Measurements from ENCODE around the gene C4orf50.
A peak's percentile ranks its signal among the peaks of the same experiment; 100 is the strongest.
"Not testable (repeated sequence)": the region's sequence is repeated elsewhere in the genome, so short reads cannot be mapped to it uniquely, and the experiment has no call there.

The C4orf50 gene

DNA sequence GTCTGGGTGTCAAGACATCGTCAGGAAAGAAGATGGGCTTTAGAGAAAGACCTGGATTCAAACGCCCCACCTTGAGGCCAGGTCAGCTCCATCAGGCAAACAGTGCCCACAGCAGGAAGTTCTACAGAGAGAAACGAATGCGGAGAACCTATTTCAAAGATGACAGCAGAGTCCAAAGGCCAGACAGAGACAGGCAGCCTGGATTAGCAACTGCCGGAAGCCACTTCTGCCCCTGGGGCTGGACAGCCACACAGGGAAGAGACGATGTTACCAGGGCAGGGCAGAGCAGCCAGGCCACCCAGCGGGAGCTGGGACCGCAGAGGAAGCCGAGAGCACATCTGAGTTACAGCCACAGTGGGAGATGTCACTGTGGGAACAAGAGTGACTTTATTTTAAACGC lies 1.2 kb downstream of the C4orf50 start:
- no peak for DNase-seq (ENCODE audit: low read depth in 3 of 3)

DNA sequence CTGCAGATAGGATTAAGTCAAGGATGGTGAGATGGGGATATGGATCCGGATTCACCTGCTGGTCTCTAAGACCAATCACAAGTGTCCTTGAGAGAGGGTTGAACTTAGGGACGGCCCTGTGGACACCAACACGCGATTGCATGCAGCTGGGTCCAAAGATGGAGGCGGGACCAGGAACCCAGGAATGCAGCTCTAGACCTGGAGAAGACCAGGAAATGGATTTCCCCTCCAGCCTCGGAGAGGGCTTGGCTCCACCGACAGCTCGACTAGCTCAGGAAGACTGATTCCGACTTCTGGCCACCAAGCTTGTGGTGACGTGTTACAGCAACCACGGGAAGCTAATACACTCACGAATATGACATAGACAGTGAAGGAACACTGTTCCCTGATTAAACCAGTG lies 4.7 kb downstream of the C4orf50 start:
- DNase-seq (ENCODE audit: low read depth in 3 of 3) = no peak

DNA sequence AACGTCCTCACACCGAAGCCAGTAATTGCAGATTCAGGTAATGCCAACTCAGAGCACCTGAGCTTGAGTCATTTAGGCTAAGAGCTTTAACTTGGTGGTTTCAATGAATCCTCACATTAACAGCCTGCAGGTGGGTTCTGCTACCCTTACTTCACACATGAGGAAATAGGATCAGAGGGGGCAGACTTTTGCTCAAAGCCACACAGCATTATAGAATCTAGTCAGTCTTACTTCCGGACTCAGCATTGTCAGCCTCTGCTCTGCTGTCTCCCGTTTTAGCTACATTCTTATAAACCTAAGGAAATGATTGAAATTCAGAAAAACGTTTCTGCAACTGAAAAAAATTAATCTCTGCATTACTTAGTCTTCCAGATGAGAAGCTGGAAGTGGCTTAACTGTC lies 6.0 kb downstream of the C4orf50 start:
- DNase-seq (ENCODE audit: low read depth in 3 of 3) = no peak

DNA sequence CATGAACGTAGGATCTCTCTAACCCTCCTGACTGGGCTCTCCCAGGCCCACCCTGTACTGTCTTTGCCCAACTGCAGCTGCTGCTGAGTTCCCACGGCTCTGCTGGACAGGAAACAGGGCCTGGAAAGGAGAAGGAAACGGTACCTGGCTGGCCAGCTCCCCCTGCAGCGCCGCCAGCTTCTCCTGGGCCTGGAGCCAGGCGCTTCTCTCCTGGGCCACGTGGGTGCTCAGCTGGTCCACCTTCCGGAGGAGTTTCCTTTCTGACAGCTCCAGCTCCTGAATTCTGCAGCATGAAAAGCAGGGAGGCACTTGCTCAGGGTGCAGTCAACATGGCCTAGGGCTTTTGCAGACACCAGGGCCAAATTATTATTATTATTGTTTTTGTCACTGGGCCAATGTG lies 6.5 kb downstream of the C4orf50 start:
- no peak for DNase-seq (ENCODE audit: low read depth in 3 of 3)

DNA sequence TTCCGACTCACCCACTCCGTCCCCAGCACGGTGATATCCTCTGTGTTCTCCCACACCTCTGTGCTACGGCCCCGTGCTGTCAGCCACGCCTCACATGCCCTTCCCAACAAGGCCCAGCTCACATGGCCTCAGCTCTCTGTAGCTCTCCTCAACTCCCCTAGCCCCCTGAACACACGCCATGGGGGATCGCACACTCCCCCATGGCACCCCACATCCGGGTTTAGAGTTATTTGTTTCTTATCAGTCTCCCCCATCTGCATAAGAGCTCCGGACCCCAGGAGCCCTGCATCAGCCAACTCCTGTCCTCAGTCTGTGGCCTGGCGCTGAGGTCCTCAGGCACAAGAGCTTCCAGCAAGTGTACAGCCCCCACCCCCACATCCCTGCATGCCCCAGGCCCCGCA lies 7.0 kb downstream of the C4orf50 start:
- DNase-seq (ENCODE audit: low read depth in 3 of 3) = no peak

DNA sequence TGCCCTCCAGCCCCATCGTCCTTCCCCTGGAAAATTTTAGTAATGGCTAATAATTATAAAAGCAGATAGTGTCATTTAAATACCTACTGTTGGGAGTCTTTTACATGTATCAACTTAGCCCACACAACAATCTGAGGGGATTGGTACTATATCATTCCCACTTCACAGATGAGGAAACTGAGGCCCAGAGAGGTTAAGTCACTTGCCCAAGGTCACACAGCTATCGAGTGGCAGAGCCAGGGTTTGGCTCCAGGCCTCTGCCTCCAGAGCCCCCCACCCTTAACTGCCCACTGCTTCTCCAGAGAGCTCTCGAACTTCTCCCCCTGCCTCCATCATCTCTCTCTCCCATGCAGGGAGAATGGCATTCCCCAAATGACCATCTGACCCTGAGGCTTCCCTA lies 7.4 kb downstream of the C4orf50 start:
- DNase-seq (ENCODE audit: low read depth in 3 of 3) = no peak

DNA sequence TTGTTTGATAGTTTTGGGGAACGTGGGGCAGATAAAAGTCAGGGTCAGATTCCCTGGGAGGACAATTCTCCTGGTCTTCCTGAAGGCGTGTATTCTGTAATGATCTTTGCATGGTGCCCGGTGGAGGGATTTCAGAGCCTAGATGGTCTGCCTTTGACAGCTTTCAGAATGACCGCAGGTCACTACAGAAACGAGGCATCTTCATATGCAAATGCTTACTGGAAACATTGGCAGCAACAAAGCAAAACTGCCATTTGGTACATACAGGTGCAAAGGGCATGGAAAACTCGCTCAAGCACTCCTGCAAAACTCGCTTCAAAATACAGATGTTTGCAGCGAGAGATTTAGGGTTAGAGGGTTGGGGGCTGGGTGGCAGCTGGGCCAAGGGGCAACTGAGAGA lies 8.8 kb downstream of the C4orf50 start:
- no peak for DNase-seq (ENCODE audit: low read depth in 3 of 3)

DNA sequence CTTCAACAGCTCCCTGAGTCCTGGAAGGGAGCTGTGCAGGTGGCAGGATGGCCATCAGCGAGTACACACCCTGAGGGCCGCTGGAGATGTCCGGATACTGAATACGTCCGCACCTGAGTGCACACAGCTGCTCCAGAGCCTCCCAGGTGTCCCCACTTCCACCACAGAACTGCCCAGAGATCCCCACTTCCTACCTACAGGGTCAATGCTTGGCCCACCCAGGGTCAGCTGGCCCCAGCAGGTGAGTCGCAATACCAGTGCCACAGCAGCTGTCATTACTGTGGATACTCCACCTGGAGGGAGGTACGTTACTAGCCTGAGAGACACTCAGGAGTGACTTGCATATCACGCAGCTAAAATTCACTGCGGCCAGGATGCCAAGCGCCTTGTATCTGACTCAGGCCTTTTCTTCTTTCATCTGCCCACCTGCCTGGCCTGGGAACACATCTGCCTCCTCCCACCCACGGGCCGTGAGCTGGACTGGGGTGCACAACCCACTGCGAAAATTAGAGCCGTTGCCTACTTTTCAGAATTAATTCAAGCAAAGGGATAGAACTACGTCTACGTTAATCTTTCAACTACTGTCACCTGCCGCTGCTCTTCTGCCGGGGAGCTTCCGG lies 9.4 kb downstream of the C4orf50 start:
- DNase-seq (ENCODE audit: low read depth in 3 of 3) = no peak

DNA sequence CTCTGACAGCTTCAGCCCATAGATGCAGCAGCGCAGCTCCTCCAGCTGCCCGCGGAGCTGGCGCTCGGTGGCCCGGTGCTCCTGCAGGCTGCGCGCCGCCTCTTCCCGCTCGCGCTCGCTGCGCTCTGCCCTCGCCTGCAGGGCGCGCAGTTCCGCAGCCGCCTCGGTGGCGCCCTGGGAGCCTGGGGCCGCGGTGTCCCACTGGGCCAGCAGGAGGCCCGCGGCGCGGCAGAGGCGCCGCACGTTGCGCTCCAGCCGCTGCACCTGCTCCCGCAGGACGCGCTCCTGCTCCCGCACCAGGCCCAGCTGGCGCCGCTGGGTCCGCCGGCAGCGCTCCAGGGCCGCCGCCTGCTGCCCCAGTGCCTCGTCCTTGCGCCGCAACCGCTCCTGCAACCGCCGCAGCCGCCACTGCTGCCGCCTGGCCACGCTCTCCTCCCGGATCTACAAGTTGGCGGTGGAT lies 10.1 kb downstream of the C4orf50 start:
- DNase-seq (ENCODE audit: low read depth in 3 of 3) = no peak

DNA sequence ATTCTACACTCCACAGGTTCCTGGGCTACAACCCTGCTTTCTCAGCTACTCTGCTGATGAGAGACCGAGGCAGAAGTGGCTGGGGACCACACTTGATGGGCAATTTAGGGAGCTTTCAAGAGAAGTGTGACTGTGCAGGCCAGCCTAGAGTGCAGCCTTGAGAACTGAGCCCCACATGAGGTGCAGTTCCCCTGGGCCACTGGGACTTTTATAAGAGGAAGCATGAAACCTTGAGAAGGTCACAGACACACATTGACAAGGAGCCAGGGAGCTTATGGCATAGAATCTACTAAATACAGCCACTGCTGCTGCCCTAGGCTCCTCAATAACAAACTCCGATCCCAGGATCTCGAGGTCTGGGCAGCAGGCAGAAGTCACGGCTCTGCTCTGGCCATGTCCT lies 13.1 kb downstream of the C4orf50 start:
- DNase-seq (ENCODE audit: low read depth in 3 of 3) = no peak

DNA sequence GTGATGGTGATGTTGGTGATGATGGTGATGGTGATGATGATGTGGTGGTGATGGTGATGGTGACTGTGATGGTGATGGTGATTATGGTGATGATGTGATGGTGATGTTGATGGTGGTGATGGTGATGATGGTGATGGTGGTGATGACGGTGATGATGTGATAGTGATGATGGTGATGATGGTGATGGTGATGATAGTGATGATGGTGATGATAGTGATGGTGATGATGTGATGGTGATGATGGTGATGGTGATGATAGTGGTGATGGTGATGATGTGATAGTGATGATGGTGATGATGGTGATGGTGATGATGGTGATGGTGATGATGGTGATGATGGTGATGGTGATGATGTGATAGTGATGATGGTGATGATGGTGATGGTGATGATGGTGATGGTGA lies 14.7 kb downstream of the C4orf50 start:
- not testable (repeated sequence) for DNase-seq (ENCODE audit: low read depth in 3 of 3)

DNA sequence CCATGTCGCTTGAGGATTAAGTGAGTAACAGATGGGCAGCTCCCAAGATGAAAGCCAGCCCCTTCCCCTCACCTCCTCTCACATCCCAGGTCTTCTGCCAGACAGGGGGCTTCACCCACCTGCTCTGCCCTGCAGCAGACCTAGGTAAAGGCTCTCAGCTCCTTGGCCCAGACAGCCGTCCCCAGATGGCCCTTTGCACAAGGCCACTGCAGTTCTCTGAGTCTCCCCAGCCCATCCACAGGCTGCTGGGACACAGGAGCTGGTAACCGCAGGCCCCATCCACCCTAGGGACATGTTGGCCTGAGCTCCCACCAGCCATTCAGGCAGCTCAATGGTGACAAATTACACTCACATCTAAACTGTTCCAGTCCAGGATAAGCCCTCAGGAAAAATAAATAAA lies 15.3 kb downstream of the C4orf50 start:
- no peak for DNase-seq (ENCODE audit: low read depth in 3 of 3)

DNA sequence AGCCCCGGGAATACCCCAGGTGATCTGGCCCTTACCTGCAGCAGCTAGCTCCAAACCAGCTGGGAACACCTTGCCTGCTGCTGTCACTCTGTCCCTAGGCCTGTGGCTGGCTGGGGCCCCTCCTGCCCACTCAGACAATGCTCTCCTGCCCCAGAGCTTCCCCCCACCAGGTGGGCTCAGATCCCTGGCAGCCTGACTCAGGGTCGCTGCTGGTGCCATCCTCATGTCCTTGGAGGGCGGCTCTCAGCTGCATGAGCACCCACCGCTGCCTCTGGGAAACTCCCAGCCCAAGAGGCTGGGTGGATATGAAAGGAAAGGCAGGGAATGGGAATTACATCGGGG lies 15.8 kb downstream of the C4orf50 start:
- no peak for DNase-seq (ENCODE audit: low read depth in 3 of 3)

DNA sequence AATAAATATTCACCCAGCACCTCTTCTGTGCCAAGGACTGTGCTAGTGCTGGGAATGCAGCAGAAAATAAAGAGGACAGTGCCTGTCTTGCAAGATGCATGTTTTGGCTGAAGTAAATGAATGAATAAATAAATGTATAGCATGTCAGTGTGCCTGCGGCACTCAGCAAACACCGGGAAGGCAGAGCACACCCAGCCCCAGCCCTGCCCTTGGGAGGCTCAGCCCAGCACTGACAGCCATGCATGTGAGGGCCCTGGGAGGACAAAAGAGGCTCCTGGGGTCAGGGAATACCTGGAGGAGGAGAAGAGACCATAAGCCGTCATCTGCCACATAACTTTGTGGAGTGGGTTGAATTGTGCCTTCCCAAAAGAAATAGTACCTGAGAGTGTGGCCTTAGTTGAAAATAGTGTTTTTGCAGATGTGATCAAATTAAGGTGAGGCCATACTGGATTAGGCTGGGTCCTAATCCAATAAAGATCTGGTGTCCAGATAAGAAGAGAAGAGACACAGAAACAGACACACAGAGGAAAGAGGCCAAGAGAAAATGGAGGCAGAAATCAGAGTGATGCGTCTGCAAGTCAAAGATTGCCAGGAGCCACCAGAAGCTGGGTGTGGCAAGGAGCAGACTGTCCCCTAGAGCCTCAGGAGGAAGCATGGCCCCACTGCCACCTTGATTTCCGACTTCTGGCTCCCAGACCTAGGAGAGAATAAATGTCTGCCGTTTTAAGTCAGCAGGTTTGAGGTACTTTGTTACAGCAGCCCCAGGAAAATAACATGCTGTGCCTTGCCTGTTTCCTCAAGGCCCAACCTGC lies 16.3 kb downstream of the C4orf50 start:
- no peak for DNase-seq (ENCODE audit: low read depth in 3 of 3)

DNA sequence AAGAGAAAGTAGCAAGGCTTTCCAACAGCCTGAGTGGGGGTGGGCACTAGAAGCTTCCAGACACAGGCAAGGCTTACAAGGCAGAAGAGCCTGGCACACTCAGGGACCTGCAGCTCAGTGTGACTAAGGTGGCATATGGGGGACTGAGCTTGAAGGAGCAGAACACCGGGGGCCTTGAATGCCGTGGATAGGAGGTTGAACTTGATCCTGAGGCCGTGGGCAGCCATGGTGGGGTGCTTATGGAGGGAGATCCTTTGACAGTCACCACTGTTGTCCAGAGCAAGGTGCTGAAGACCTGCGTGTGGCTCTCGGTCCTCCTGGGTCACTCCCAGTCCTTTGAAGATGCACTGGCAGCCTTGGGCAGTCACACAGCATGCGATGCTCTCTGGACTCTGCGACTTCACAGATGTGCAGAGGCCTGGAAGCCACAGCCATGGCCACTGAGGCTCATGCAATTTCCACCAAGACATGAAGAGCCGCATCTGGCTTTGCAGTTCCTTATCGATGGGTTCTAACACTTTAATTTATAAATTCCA lies 18.3 kb downstream of the C4orf50 start:
- no peak for DNase-seq (ENCODE audit: low read depth in 3 of 3)

DNA sequence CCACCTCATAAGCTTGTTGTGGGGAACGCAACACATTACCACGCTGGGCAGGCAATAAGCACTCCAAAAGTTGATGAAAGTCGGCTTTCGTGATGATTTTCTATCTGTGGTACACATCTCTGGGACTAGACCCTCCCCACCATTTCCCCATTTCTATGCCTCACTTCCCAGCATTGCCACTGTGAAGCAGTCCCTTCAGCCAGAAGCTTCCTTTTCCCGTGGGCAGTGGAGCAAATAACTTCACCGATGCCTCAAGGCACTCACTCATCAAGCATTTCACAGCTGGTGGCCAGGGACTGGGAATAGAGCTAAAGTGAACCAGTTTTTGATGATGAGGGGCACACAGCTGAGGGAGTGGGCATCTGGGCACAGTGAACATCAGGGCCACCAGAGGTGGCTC lies 18.9 kb downstream of the C4orf50 start:
- no peak for DNase-seq (ENCODE audit: low read depth in 3 of 3)

DNA sequence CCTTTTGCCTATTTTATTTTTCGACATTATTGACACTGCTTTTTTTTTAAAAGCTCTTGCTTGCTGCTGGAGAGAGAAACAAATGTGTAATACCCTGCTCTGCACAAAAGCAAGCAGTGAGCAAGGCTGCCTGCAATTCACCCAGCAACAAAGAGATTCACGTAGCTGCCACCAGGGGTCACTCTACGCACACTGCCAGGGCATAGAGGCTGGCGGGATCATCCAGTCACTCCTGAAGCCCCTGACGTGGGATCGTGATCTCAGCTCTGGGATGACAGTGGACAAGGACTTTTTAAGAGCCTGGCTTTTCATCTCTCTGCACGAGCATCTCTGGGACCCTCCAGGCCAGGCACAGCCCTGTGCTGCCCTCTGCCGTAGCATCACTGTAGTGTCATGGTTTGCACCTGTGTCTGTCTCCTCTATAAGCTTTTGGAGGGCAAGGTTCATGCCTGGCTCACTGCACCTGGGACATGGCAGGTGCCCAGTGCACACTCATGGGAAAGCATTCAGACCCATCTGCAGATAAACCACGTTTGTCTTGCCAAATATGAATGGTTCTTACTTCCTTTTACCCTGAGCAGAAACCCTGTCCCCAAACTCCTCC lies 19.8 kb downstream of the C4orf50 start:
- DNase-seq (ENCODE audit: low read depth in 3 of 3) = peak in 2 of 3 donors; percentile 12 to 15

DNA sequence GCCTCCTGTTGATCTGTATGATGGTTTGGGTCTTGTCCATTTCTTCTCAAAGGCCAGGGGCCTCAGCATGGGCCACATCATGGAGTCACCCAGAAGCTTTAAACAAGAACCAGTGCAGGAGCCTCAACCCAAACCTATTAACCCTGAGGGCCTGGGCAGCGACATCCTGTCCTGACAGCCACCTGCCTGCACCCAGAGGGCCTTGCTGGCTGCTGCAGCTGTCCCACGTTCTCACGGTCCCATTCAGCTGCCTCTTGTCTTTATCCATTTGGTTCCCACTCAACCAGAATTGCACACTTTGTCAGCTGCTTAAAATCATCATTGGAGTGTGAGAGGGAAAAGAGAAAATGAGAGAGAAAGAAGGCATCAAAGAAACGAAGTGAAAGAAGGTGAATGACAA lies 21.6 kb downstream of the C4orf50 start:
- no peak for DNase-seq (ENCODE audit: low read depth in 3 of 3)

DNA sequence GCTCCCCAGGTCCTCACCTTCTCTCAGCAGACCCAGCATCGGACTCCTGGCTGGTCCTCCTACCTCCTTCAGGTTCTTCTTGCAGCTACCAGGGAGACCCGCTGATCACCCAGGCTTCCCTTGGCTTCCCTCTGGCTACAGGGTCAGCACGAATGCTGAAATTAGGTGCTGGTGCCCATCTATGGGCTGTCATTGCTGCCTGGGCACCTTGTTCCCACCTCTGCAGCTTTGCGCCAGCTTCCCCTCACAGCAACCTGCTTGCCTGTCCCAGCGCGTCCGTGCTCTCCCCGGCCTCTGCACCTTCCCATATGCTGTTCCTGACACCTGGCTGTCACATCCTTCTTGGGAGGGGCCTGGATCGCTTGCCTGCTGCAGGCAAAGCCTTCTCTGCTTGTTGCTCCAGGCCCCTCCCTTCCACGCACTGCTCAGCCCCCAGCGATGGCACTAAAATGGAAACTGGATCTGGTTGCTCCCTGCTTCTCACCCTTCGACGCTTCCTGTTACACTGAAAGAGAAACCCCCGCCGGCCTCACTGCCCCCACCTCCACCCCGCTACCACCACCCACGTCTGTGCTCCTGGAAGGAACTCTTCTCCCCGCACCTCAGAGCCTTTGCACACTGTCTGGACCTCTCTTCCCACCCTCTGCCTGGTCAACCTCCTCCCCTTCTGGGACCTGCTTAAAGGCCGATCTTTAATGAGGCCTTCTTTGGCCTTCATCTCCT lies 22.2 kb downstream of the C4orf50 start:
- no peak for DNase-seq (ENCODE audit: low read depth in 3 of 3)

DNA sequence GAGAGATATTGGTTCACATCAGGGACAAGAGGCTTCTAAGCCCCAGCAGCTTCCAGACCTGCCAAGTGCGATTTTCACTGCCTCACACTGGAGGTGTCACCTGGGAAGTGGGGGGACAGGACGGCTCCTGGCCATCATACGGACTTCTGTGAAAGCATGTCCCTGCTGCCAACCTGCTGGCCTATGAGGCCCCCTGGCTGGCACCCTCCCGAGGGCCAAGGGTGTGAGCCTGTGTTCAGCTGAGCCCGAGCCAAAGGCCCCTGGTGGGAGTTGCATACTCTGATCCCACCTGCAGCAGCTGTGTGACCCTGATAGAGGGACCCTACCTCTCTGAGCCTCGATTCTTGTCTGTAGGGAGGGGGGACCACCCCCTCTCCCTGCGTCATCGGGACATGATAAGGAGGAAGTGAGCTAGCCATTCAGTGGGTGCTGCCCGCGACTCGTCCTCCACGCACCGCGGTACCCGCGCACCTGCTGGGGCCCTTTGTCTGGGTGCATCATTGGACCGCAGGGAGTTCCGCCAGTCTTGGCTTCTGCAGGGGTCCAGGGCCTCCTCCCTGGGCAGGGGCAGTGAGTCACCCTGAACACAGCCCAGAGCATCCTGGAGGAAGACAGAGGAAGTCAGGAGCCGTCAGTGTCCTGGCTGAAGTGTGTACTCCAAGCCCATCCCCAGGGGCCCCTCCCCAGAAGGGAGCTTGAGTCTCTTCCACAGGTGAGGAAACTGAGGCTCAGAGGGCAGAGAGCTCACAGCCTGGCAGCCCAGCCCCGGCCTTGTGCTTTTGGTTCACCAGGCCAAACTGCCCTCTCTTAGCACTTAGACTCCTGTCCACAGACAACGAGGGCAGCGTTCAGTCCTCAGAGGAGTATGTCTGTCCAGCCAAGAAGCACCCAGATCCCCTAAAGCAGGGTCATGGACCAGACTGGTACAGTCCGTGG lies 24.1 kb downstream of the C4orf50 start:
- DNase-seq (ENCODE audit: low read depth in 3 of 3) = no peak

DNA sequence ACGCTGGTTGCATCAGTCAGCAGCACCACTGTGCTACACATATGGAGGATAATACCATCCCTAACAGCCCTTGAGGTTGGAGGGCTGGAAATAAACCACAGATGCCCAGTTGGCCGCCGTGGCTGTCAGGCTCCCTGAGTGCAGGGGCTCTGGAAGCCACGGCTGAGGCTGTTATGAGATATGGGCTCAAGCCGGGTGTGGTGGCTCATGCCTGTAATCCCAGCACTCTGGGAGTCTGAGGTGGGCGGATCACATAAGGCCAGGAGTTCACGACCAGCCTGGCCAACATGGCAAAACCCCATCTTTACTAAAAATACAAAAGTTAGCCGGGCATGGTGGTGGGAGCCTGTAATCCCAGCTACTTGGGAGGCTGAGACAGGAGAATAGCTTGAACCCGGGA lies 24.9 kb downstream of the C4orf50 start:
- not testable (repeated sequence) for DNase-seq (ENCODE audit: low read depth in 3 of 3)
